Ishikawa (cell line): ENCODE data around the gene APBB2.

Experiments
- CEBPB ChIP-seq: IDR thresholded peaks from 2 replicates; pipeline ENCODE4 v1.6.1; 2012
- FOXM1 ChIP-seq: IDR thresholded peaks from 2 replicates; pipeline ENCODE4 v1.6.1; 2012; ENCODE audit warnings: low read depth, borderline replicate concordance
- TAF1 ChIP-seq: IDR thresholded peaks from 2 replicates; pipeline ENCODE4 v1.6.1; 2012; ENCODE audit warnings: low read depth, mild to moderate bottlenecking
- TEAD4 ChIP-seq: IDR thresholded peaks from 2 replicates; pipeline ENCODE4 v1.6.1; 2012
- YY1 ChIP-seq: IDR thresholded peaks from 2 replicates; pipeline ENCODE4 v1.6.1; 2012; ENCODE audit warnings: low read depth

DNA sequence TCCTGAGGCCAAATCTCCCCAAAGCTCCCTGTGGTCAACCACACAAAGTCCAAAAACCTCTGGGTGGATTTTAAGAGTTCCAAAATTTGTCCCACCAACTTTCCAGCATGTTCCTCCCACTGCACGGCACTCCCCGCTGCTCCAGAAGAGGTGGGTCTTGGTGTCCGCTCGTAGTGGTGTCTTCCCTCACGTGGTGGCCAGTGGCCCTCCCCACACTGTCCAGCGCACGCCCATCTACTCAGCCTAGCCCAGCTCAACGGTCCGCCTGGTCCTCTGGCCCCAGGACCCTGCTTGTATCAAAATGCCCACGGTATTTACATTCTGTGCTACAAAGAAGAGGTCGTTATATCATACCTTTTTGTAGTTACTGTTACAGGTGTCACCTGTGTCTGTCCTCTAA lies 381.1 kb downstream of the APBB2 start:
- TF ChIP-seq TAF1 (no peak), TEAD4 (no peak), CEBPB (no peak), FOXM1 (no peak), YY1 (no peak)
